NCI-H2081 (cell line): ENCODE data around the gene MAN2B1.
"Not testable (repeated sequence)": the region's sequence is repeated elsewhere in the genome, so short reads cannot be mapped to it uniquely, and the experiment has no call there.

Source experiments
- DNase-seq, 2 experiments: peaks; one replicate each; lab custom pipeline; 2025; lab: John Stamatoyannopoulos, UW

The MAN2B1 gene

GRCh38 chr19:12689012-12689411, 22.5 kb upstream of the MAN2B1 start:
- no peak for DNase-seq

GRCh38 chr19:12687496-12688196, 21.1 kb upstream of the MAN2B1 start, which contains the start of gene GNG14:
Gene GNG14, plus strand, starts transcription at chr19:12687998. Its CDS starts 51 bp downstream, at chr19:12688049.
- DNase-seq, result no peak

GRCh38 chr19:12685831-12686230, 19.3 kb upstream of the MAN2B1 start:
- no peak for DNase-seq

GRCh38 chr19:12681074-12681987, 14.8 kb upstream of the MAN2B1 start, which contains the start of gene DHPS:
Gene DHPS, minus strand, starts transcription at chr19:12681880. Its CDS starts 114 bp downstream, at chr19:12681766.
- DNase-seq, result peak; percentile 95 to 96

- DNase-seq, result no peak
These were observed 13.5 kb upstream of the MAN2B1 start for GRCh38 chr19:12680034-12680433.

- DNase-seq, result not testable (repeated sequence)
These were observed 11.5 kb upstream of the MAN2B1 start for GRCh38 chr19:12678039-12678438.

- DNase-seq, result no peak
These were observed 10.4 kb upstream of the MAN2B1 start for GRCh38 chr19:12676928-12677327.

- peak; percentile 67 to 73 for DNase-seq
These were observed 9.8 kb upstream of the MAN2B1 start for GRCh38 chr19:12676384-12676792.

- DNase-seq, result no peak
These were observed 9.4 kb upstream of the MAN2B1 start for GRCh38 chr19:12675940-12676339.

- DNase-seq, result no peak
These were observed 8.9 kb upstream of the MAN2B1 start for GRCh38 chr19:12675399-12675798.

GRCh38 chr19:12672744-12673143, 6.2 kb upstream of the MAN2B1 start:
- DNase-seq, result no peak

- no peak for DNase-seq
These were observed 3.8 kb upstream of the MAN2B1 start for GRCh38 chr19:12670159-12670928.

- DNase-seq, result peak; percentile 43 to 65
These were observed 3.0 kb upstream of the MAN2B1 start for GRCh38 chr19:12669270-12670158.

- DNase-seq, result no peak
These were observed 2.4 kb upstream of the MAN2B1 start for GRCh38 chr19:12668932-12669269.

GRCh38 chr19:12668346-12668745, 1.8 kb upstream of the MAN2B1 start:
- DNase-seq, result no peak

GRCh38 chr19:12667731-12668302, 1.3 kb upstream of the MAN2B1 start:
- DNase-seq, result no peak

GRCh38 chr19:12665671-12666264, 774 bp downstream of the MAN2B1 start:
- DNase-seq, result no peak

GRCh38 chr19:12665281-12665573, 1.3 kb downstream of the MAN2B1 start:
- DNase-seq, result no peak

- DNase-seq, result no peak
These were observed 1.9 kb downstream of the MAN2B1 start for GRCh38 chr19:12664406-12665280.

- no peak for DNase-seq
These were observed 5.6 kb downstream of the MAN2B1 start for GRCh38 chr19:12660980-12661379.
